HL-60 (cell line): ENCODE measurements around the gene RNF175.

ENCODE experiments used
- CTCF ChIP-seq: IDR thresholded peaks from one replicate; pipeline ENCODE4 v1.5.1; 2011; ENCODE audit warnings: low read length, control low read depth, inconsistent platforms; ENCODE audit not compliant: insufficient read depth
- GABPA ChIP-seq: IDR thresholded peaks from 2 replicates; pipeline ENCODE4 v1.6.1; 2012; ENCODE audit warnings: low read depth
- POLR2AphosphoS5 ChIP-seq: IDR thresholded peaks from 2 replicates; pipeline ENCODE4 v1.6.1; 2012; ENCODE audit warnings: low read depth
- REST ChIP-seq: IDR thresholded peaks from 2 replicates; pipeline ENCODE4 v1.6.1; 2012; ENCODE audit warnings: low read depth; ENCODE audit not compliant: insufficient replicate concordance

GRCh38 chr4:153710681-153711080 lies 49.1 kb downstream of the RNF175 start:
- TF ChIP-seq CTCF (no peak), POLR2AphosphoS5 (no peak), REST (no peak), GABPA (no peak)
